MM.1S (cell line): ENCODE measurements around the gene ACOX3.

Source experiments
- DNase-seq: peaks from one replicate; pipeline ENCODE4 v3.0.0-alpha.2; 2015
- H2AFZ ChIP-seq: fragments of 300-600 bp; sonication (generic); 2 replicates; pipeline ENCODE4 v1.6.0; 2016; ENCODE audit warnings: antibody characterized with exemption, low read length
- H3F3A ChIP-seq: fragments of 300-600 bp; sonication (generic); 2 replicates; pipeline ENCODE4 v1.6.1; 2016; ENCODE audit warnings: mild to moderate bottlenecking, antibody characterized with exemption, low read length, moderate library complexity, mixed read lengths; ENCODE audit not compliant: insufficient read depth
- H3K27ac ChIP-seq: fragments of 300-600 bp; sonication (generic); 2 replicates; pipeline ENCODE4 v1.5.1; 2016; ENCODE audit warnings: mild to moderate bottlenecking, low read length
- H3K27me3 ChIP-seq: fragments of 300-600 bp; sonication (generic); replicated peaks from 2 replicates; pipeline ENCODE4 v1.6.0; 2016; ENCODE audit warnings: low read length; ENCODE audit not compliant: insufficient read depth
- H3K36me3 ChIP-seq: fragments of 300-600 bp; sonication (generic); replicated peaks from 2 replicates; pipeline ENCODE4 v1.6.1; 2016; ENCODE audit warnings: mild to moderate bottlenecking, low read length, mixed read lengths; ENCODE audit not compliant: insufficient read depth
- H3K4me1 ChIP-seq: fragments of 300-600 bp; sonication (generic); 2 replicates; pipeline ENCODE4 v1.6.1; 2016; ENCODE audit warnings: low read length, mixed read lengths
- H3K4me2 ChIP-seq: fragments of 300-600 bp; sonication (generic); 2 replicates; pipeline ENCODE4 v1.6.0; 2016; ENCODE audit warnings: low read depth, low read length
- H3K4me3 ChIP-seq: fragments of 300-600 bp; sonication (generic); 2 replicates; pipeline ENCODE4 v1.5.1; 2016; ENCODE audit warnings: low read length, mixed read lengths
- H3K79me2 ChIP-seq: fragments of 300-600 bp; sonication (generic); 2 replicates; pipeline ENCODE4 v1.6.1; 2016; ENCODE audit warnings: mixed run types, low read length, mixed read lengths
- H3K9ac ChIP-seq: fragments of 300-600 bp; sonication (generic); 2 replicates; pipeline ENCODE4 v1.6.1; 2016; ENCODE audit warnings: low read length, mixed read lengths
- H3K9me2 ChIP-seq: fragments of 300-600 bp; sonication (generic); replicated peaks from 2 replicates; pipeline ENCODE4 v1.6.1; 2016; ENCODE audit warnings: mild to moderate bottlenecking, low read length, mixed read lengths; ENCODE audit not compliant: insufficient read depth
- H3K9me3 ChIP-seq: fragments of 300-600 bp; sonication (generic); replicated peaks from 2 replicates; pipeline ENCODE4 v1.6.1; 2016; ENCODE audit warnings: mild to moderate bottlenecking, low read length, mixed read lengths; ENCODE audit not compliant: insufficient read depth
- H4K20me1 ChIP-seq: fragments of 300-600 bp; sonication (generic); 2 replicates; pipeline ENCODE4 v1.6.1; 2016; ENCODE audit warnings: mild to moderate bottlenecking, low read length, moderate library complexity, mixed read lengths; ENCODE audit not compliant: insufficient read depth
- CTCF ChIP-seq: fragments of 300-600 bp; sonication (generic); IDR thresholded peaks from 2 replicates; pipeline ENCODE4 v1.5.1; 2016; ENCODE audit warnings: antibody characterized with exemption, low read length, mixed read lengths
- EZH2 ChIP-seq: fragments of 300-600 bp; sonication (generic); optimal IDR thresholded peaks from 2 replicates; pipeline ENCODE3; 2017; ENCODE audit warnings: low read depth, mild to moderate bottlenecking, antibody characterized with exemption, low read length, mixed read lengths
- EZH2phosphoT487 ChIP-seq: fragments of 300-600 bp; sonication (generic); IDR thresholded peaks from 2 replicates; pipeline ENCODE4 v1.6.1; 2018; ENCODE audit warnings: antibody characterized with exemption, low read length

ACOX3 gene

GRCh38 chr4:8359193-8359592, 81.3 kb downstream of the ACOX3 start:
- no peaks in the 10 kb centered on the region for H4K20me1 ChIP-seq
- H3K79me2 ChIP-seq, result no peaks in the 10 kb centered on the region
- H3K4me1 ChIP-seq, result no peaks in the 10 kb centered on the region
- H3K9ac ChIP-seq, result no peak overlapping the region
- no peak for TF ChIP-seq EZH2phosphoT487
- no peak for TF ChIP-seq EZH2
- no peak for TF ChIP-seq CTCF
- no peaks in the 10 kb centered on the region for H3F3A ChIP-seq
- H3K9me3 ChIP-seq, result no peaks in the 10 kb centered on the region
- H3K9me2 ChIP-seq, result no peaks in the 10 kb centered on the region
- no peak overlapping the region for H2AFZ ChIP-seq
- peaks cover 54% of the 10 kb centered on the region for H3K27me3 ChIP-seq
- no peak overlapping the region for H3K27ac ChIP-seq
- no peak overlapping the region for H3K4me3 ChIP-seq
- H3K36me3 ChIP-seq, result no peaks in the 10 kb centered on the region
- no peak overlapping the region for H3K4me2 ChIP-seq
- no peak for DNase-seq

- H3K79me2 ChIP-seq, result no peaks in the 10 kb centered on the region
- H3K4me2 ChIP-seq, result no peak overlapping the region
- peaks cover 77% of the 10 kb centered on the region for H3K27me3 ChIP-seq
- no peaks in the 10 kb centered on the region for H3K9me2 ChIP-seq
- no peak overlapping the region for H3K4me3 ChIP-seq
- DNase-seq, result no peak
- no peaks in the 10 kb centered on the region for H3K4me1 ChIP-seq
- no peak overlapping the region for H3K27ac ChIP-seq
- TF ChIP-seq EZH2phosphoT487 (no peak), EZH2 (no peak), CTCF (no peak)
- H3K9me3 ChIP-seq, result no peaks in the 10 kb centered on the region
- no peaks in the 10 kb centered on the region for H3F3A ChIP-seq
- H3K36me3 ChIP-seq, result no peaks in the 10 kb centered on the region
- no peak overlapping the region for H2AFZ ChIP-seq
- no peaks in the 10 kb centered on the region for H4K20me1 ChIP-seq
- no peak overlapping the region for H3K9ac ChIP-seq
Measured at GRCh38 chr4:8356856-8357255, 83.7 kb downstream of the ACOX3 start.

- no peak overlapping the region for H3K9ac ChIP-seq
- H2AFZ ChIP-seq, result no peak overlapping the region
- no peaks in the 10 kb centered on the region for H4K20me1 ChIP-seq
- TF ChIP-seq EZH2phosphoT487, result no peak
- TF ChIP-seq EZH2, result no peak
- no peaks in the 10 kb centered on the region for H3K9me2 ChIP-seq
- no peak overlapping the region for H3K4me3 ChIP-seq
- no peaks in the 10 kb centered on the region for H3K4me1 ChIP-seq
- H3F3A ChIP-seq, result no peaks in the 10 kb centered on the region
- H3K36me3 ChIP-seq, result no peaks in the 10 kb centered on the region
- no peaks in the 10 kb centered on the region for H3K9me3 ChIP-seq
- DNase-seq, result no peak
- peaks cover 86% of the 10 kb centered on the region for H3K27me3 ChIP-seq
- no peaks in the 10 kb centered on the region for H3K79me2 ChIP-seq
- no peak overlapping the region for H3K27ac ChIP-seq
- no peak overlapping the region for H3K4me2 ChIP-seq
Measured at GRCh38 chr4:8355864-8356565, 84.5 kb downstream of the ACOX3 start.

- no peak overlapping the region for H2AFZ ChIP-seq
- no peaks in the 10 kb centered on the region for H3K36me3 ChIP-seq
- H3K9me3 ChIP-seq, result no peaks in the 10 kb centered on the region
- H3K79me2 ChIP-seq, result no peaks in the 10 kb centered on the region
- H3K27ac ChIP-seq, result no peak overlapping the region
- no peak overlapping the region for H3K4me2 ChIP-seq
- no peaks in the 10 kb centered on the region for H3K4me1 ChIP-seq
- no peaks in the 10 kb centered on the region for H4K20me1 ChIP-seq
- H3K9ac ChIP-seq, result no peak overlapping the region
- H3K27me3 ChIP-seq, result peaks cover 93% of the 10 kb centered on the region
- TF ChIP-seq CTCF, result no peak
- TF ChIP-seq EZH2, result no peak
- TF ChIP-seq EZH2phosphoT487, result no peak
- no peaks in the 10 kb centered on the region for H3K9me2 ChIP-seq
- no peak overlapping the region for H3K4me3 ChIP-seq
- DNase-seq, result no peak
- no peaks in the 10 kb centered on the region for H3F3A ChIP-seq
Measured at GRCh38 chr4:8355306-8355705, 85.2 kb downstream of the ACOX3 start.
